Fibroblast of skin of abdomen (primary cell): ENCODE results near the gene FRMD1.

Source experiments
- DNase-seq: peaks from one replicate; pipeline ENCODE4 v3.0.0-alpha.2; 2013

Gene FRMD1

GRCh38 chr6:168053957-168054471 lies 25.0 kb downstream of the FRMD1 start:
- no peak for DNase-seq

- no peak for DNase-seq
Measured at GRCh38 chr6:168053086-168053956, 25.7 kb downstream of the FRMD1 start.

DNA sequence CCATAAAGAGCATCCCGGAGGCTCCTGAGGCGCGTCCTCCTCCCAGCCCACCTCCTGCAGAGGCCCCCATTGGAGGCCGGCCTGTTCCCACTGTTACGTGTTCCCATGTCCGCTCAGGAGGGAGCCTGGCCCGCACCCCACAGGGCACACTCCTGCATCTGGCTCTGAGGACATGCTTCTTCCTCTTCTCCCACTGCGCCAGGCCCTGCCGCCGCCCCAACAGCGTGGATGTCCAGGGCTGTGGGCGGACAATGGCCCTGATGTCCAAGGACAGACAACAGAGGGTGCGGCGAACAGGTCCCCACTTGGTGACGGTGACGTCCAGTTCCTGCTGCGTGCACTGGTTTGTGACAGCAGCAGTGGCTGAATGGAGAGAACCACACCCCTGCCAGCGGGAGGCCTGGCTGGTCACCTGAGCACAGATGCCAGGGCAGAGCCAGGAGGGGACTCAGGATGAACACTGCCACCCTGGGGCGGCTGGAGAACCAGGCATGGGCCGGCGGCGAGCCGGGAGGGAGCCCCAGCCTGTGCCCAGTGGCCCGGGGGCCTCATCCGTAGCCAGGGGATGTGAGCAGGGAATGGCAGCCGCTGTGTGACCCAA lies 26.6 kb downstream of the FRMD1 start:
- no peak for DNase-seq

DNA sequence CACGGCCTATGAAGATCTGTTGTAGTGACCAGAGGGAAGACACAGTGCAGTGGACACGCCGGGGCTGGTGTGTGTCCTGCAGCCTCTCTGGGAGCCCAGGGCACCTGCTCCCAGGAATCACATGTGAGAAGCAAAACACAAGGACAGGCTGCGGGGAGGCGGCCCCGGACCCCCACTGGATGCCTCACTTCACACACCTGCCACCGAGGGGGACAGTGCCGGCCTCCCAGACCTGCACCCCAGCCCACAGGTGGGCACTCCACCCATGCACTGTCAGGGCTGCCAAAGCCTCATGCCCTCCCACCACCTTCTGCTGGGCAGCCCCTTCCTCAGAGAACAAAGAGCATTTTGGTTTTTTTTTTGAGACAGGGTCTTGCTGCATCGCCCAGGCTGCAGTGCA lies 27.4 kb downstream of the FRMD1 start:
- no peak for DNase-seq

DNA sequence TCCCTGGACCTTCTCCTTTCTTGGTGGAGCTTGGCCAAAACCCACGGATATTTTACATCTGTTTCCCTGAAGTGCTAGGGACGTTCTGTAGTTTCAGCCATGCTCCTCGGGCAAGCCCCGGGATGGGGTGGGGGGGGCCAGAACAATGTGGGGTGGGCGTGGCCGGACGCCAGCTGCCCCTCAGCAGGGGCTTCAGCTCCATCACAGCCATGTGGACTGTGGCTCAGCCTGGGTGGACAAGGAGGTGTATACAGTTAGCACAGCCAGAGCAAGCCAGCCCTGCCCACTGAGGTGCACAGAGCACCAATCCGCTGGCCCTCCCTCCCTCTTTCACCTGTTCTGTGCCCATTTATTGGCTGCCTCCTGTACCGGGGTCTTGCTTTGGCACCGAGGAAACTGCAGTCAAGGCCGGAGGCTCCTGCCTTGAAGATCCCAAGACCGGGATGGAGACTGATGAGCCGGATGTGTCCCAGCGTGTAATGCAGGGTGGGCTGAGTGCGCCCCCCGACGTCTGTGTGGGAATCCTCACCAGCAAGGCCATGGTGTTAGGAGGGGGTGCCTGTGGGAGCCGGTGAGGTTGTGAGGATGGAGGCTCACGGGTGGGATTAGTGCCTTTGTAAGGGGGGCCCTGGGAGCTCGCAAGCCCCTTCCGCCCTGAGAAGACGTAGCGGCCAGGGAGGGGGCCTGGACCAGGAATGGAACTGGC lies 28.0 kb downstream of the FRMD1 start:
- peak; percentile 37 for DNase-seq

DNA sequence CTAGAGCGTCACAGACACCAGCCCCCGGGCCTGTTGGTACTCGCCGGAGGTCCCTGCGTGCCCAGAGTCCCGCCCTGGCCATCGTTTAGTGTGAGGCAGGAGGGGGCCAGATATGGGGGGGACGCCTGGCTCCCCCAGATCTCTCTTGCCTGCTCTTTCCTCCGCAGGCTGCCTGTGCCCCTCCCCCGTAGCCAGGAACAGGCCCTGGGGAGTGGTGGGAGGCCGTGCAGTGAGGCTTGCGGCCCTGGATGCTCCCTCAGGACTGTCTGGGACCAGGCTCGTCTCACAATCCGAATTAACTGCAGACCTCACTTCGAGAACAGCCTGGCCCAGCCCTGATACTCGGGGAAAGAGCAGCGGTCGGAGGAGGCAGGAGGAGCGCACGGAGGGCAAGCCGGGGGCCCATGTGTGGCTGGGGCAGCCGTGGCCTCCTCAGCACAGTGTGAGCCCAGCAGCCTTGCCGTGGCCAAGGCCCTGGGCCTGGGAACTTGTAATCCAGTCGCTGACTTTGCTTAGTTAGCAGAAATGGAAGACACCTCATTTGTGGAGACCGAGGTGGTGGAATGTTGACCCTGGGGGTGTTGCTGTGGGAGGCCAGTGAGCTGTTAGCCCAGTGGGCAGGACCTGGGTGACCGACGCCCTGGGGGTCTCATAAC lies 28.7 kb downstream of the FRMD1 start:
- no peak for DNase-seq

GRCh38 chr6:168049706-168050224 lies 29.2 kb downstream of the FRMD1 start:
- DNase-seq = no peak

GRCh38 chr6:168049277-168049676 lies 29.7 kb downstream of the FRMD1 start:
- DNase-seq = no peak

- no peak for DNase-seq
Measured at GRCh38 chr6:168048724-168049025, 30.3 kb downstream of the FRMD1 start.

DNA sequence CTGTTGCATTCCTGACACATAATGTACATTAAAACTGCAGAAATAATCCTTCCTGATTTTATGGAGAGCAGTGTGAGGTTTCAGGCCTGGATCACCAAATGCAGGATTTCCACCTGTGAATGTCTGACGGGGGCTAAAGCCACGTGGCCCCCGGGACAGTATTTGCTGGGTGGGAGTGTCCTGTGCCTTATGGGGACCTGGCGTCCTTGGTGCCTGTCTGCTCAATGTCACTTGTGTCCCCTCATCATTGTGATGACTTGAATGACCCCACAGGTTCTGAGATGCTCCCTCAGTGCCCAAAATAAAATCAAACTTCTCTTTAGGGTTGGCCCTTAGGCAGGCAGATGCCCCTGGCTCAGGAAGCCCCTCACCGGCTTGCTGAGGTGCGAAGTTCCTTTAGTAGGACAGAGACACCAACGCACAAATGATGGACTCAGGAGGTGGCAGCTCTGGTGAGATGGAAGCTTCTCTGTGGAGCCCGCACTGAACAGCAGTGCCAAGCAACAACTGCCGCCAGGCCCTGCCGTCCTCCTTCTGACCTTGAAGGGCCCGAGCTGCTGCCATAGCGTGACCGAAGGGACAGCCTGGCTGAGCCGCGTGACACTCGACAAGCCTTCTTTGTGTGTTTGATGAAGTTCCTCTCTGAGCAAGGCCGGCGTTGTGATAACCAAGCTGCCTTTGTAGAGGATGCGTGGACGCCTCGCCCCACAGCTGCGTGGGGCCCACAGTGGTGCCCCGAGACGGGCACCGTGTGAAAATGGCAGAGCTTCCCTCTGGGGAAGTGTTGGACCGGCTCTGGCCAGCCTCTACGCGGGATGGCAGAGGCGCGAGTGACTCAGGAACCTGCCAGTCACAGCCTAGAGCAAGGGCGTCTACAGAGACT lies 30.9 kb downstream of the FRMD1 start:
- DNase-seq = no peak

- DNase-seq = no peak
Measured at GRCh38 chr6:168046696-168047095, 32.3 kb downstream of the FRMD1 start.

- no peak for DNase-seq
Measured at GRCh38 chr6:168045706-168046620, 33.0 kb downstream of the FRMD1 start.

- no peak for DNase-seq
Measured at GRCh38 chr6:168045141-168045691, 33.8 kb downstream of the FRMD1 start.

- DNase-seq = no peak
Measured at GRCh38 chr6:168044521-168045130, 34.4 kb downstream of the FRMD1 start.

- DNase-seq = no peak
Measured at GRCh38 chr6:168043848-168044415, 35.1 kb downstream of the FRMD1 start.

DNA sequence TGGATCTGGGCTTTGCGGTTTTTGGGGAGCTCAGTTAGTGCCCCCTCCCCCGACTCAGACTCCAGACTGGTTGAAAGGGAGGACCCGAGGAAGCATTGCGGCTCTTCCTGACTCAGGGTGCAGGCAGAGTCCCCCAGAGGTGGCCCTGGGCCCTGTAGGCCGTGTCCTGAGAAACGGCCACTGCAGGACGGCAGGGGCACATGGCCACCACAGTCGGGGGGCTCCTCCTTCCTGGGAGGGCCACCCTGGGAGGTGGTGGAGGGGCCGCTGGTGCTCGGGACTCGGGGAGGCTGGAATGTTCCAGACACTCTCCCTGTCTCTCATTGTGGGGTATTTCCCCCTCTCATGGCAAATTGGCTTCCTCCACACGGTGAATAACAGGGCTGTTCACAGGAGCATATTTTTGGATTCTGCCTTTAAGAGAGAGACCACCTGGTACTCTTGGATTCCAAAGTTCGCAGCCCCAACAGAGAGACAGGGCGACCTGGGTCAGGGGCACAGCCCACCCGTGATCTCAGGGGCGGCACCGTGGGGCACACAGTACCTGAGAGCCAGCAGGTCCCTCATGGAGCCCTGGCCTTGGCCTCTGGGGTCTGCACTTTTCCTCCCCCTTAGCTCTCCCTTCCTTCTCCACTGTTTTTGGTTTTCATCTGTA lies 35.7 kb downstream of the FRMD1 start:
- DNase-seq = no peak

DNA sequence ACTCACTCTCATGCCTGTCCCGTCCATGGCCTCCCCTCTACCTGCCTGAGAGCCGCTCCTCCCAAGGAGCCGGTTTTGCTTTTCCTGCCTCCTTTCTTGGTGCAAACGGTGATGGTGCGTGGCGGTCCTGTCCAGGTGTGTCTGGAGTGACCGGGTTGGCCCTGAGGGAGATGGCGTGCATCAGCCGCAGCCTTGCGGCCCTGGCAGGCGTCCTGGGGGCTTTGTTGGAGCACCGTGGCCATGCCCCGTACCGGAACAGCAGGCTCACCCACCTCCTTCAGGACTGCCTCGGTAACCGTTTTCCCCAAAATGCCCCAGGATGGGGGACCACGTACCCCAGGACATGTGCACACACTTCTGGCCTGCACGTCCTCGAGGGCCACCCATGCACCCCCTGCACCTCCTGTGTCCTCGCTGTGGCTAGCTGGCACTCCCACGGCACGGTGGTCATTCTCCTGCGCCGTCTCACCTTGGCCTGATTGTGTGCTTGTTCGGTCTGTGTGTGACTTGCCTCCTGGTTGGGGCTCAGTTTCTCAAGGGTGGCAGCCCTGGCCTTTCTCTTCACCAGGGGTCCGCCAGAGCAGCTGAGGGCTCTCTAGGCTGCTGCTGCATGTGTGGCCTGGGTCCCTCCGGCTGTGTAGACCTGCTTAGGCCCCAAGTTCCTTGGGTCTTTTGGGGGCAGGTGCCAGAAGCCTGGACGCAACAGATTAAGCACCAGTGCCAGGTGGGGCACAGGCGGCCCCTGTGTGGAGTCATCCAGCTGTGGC lies 36.4 kb downstream of the FRMD1 start:
- DNase-seq = no peak

- DNase-seq = no peak
Measured at GRCh38 chr6:168041928-168042327, 37.1 kb downstream of the FRMD1 start.
